NCI-H2196 (cell line): ENCODE measurements around the gene TSEN54.

Experiments used
- DNase-seq: peaks from one replicate; lab custom pipeline; 2025; ENCODE audit not compliant: unreplicated experiment; lab: John Stamatoyannopoulos, UW

The TSEN54 gene

GRCh38 chr17:75542229-75542628 lies 25.9 kb downstream of the TSEN54 start:
- no peak for DNase-seq

GRCh38 chr17:75542728-75543336 lies 26.5 kb downstream of the TSEN54 start:
- no peak for DNase-seq

- DNase-seq: no peak
Observed at GRCh38 chr17:75544250-75544649, 27.9 kb downstream of the TSEN54 start.

GRCh38 chr17:75546181-75546580 lies 29.9 kb downstream of the TSEN54 start:
- DNase-seq: no peak

DNA sequence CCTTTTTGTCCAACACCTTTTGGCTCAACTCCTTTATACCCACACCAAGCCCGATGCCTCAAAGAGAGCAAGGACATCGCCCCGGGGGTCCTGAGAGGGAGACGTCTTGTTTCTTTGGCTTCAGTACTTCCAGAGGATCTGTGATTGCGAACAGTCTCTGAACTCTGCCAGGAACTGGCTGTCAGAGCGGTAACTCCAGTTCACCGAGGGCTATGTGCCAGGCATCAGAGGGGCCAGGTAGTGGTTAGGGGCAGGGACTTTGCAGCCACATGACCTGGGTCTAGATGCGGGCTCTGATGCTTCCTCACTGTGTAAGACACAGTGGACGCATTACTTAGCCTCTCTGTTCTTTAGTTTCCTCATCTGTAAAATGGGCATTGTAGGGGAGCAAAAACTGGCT lies 30.8 kb downstream of the TSEN54 start:
- DNase-seq: no peak

DNA sequence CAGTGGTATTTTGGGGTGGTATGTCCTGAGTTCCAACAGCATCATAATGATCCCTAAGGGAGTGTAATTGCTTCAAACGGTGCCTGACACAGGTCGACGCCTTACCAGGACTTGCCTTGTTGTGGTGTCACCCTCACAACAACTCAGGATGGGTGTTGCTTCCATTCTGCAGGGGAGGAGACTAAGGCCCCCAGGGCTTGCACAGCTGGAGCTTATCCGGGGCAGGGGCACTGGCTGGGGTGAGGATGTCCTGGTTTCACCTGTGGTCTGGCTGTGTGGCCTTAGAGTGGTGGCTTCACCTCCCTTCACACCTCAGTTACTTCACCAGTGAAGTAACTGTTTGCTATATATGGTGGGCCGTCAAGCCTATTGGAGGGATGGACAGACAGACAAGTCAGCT lies 32.5 kb downstream of the TSEN54 start:
- no peak for DNase-seq

GRCh38 chr17:75549246-75550138 lies 33.2 kb downstream of the TSEN54 start:
- peak; percentile 84 for DNase-seq

DNA sequence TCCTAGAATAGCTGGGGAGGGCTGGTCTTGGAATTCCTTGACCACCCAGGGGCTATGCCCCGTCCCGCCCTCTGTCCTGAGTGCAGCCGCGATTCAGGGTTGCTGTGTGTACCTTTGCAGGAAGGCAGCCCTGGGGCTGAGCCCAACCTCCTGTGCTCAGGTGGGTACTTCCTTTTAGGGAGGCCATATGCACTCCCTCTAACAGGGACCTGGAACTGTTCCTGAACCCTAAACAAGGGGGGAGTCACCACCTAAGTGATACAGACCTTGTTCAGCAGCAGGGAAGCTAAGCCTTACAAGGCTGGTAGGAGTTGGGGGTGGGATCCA lies 33.8 kb downstream of the TSEN54 start:
- no peak for DNase-seq

GRCh38 chr17:75551266-75551665 lies 34.9 kb downstream of the TSEN54 start:
- no peak for DNase-seq

- DNase-seq: no peak
Observed at GRCh38 chr17:75552425-75553294, 36.3 kb downstream of the TSEN54 start.

GRCh38 chr17:75553295-75554110 lies 37.2 kb downstream of the TSEN54 start:
- DNase-seq: no peak

GRCh38 chr17:75555679-75556153 lies 39.4 kb downstream of the TSEN54 start:
- no peak for DNase-seq

DNA sequence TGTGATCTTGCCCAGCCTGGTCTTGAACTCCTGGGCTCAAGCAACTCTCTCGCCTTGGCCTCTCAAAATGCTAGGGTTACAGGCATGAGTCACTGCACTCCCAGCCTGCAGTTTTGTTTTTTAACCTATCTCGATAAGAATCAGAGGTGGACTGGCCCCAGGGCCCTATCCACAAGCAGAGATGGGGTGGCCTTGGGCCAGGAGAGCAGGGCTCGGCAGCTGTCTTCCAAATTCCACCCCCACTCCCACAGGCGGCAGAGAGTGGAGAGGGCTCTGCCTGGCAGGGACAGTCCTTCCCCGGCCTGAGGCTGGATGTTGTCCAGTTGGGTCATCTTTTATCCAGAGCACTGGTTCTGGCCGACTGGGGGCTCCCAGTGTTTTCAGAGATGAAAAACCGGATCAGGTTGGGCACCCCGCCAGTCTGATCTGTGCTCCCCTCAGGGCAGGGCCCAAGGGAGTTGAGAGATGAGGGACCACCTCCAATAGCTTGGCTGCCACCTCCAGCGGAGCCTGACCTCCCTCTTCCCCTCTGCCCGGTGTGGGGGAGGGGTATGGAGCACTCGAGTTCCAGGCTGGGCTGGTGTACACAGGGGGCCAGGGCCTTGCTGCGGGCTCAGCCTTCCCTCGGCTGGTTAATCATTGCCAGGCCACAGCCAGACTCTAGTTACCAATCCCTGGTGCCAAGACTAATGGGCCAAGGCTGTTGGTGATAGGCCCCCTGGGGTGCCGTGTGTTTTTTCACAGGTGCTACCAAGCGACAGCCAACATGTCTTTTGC lies 40.9 kb downstream of the TSEN54 start:
- peak; percentile 91 for DNase-seq

- DNase-seq: no peak
Observed at GRCh38 chr17:75557852-75558665, 41.7 kb downstream of the TSEN54 start.

DNA sequence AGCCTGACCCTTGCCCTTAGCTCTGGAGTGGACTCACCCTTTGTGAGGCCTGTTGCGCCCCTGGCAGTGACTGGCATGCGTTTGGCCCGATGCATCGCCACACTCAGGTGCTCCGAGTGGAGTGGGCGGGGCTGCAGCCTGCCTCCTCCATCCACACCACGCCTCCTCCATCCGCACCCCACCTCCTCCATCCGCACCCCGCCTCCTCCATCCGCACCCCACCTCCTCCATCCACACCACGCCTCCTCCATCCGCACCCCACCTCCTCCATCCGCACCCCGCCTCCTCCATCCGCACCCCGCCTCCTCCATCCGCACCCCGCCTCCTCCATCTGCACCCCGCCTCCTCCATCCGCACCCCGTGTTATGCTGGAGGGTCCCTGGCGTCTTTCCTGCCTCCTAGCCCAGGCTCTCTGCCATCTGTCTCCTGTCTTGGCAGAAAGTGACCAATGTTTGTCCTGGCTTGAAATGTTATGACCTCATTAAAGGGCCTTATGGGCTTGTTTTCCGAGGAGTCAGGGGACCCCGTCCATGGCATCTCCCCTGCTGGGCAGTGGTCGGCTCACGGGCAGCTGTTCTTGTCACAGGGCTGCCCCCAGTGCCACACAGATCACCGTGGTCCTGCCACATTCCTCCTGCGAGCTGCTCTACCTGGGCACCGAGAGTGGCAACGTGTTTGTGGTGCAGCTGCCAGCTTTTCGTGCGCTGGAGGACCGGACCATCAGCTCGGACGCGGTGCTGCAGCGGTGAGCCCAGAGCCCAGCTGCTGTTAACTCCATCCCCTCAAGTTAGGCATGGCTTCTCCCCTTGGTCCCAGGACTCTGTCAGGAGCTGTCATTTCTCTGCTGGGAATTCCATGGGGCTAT lies 42.6 kb downstream of the TSEN54 start:
- no peak for DNase-seq

DNA sequence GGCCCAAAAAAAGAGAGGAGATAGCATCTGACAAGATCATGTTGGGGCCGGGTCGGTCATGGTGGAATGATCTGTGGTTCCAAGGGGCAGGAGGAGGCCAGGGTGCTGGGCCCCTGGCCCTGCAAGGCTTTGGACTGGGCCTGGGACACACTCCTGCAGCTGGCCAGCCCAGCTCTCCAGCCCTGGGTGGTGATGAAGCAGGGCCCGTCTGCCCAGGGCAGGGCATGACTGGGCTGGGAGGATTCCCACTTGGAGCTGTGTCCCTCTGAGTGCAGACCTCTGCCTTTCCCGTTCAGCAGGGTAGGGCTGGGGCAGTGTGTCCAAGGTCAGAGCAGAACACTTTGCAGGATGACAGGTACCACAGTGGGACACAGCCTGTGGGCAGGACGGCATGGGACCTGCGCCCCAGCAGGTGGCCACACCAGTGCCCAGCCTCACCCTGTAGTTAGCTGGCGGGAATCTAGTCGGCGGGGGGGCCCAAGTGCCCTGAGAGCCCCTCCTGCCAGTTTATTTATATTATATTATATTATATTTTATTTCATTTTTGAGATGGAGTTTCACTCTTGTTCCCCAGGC lies 43.7 kb downstream of the TSEN54 start:
- no peak for DNase-seq

- no peak for DNase-seq
Observed at GRCh38 chr17:75561927-75562603, 45.7 kb downstream of the TSEN54 start.
